Bone marrow (tissue), 2 donors: ENCODE results near the gene FCRL3.
"Not testable (repeated sequence)": the region's sequence is repeated elsewhere in the genome, so short reads cannot be mapped to it uniquely, and the experiment has no call there.

Experiments
- DNase-seq, 2 donors: peaks; one replicate each; lab custom pipeline; 2025; lab: John Stamatoyannopoulos, UW

FCRL3 gene

GRCh38 chr1:157700732-157701131 is at the start of gene FCRL3:
Gene FCRL3, minus strand, starts transcription at chr1:157700769. Its CDS starts 280 bp downstream, at chr1:157700489.
- no peak for DNase-seq

GRCh38 chr1:157748262-157748817 is 47.8 kb upstream of the FCRL3 start:
- DNase-seq: no peak

- DNase-seq: no peak
Observed at GRCh38 chr1:157739229-157739901, 38.8 kb upstream of the FCRL3 start.

- not testable (repeated sequence) for DNase-seq
Observed at GRCh38 chr1:157735991-157736390, 35.4 kb upstream of the FCRL3 start.

- DNase-seq: no peak
Observed at GRCh38 chr1:157734321-157734720, 33.8 kb upstream of the FCRL3 start.

- DNase-seq: no peak
Observed at GRCh38 chr1:157732755-157733154, 32.2 kb upstream of the FCRL3 start.

- no peak for DNase-seq
Observed at GRCh38 chr1:157725221-157725577, 24.6 kb upstream of the FCRL3 start.

- no peak for DNase-seq
Observed at GRCh38 chr1:157724537-157725220, 24.1 kb upstream of the FCRL3 start.

GRCh38 chr1:157723157-157723556 is 22.6 kb upstream of the FCRL3 start:
- DNase-seq: no peak

GRCh38 chr1:157721985-157722384 is 21.4 kb upstream of the FCRL3 start:
- DNase-seq: no peak

GRCh38 chr1:157715736-157716135 is 15.2 kb upstream of the FCRL3 start:
- no peak for DNase-seq

GRCh38 chr1:157711802-157712201 is 11.2 kb upstream of the FCRL3 start:
- no peak for DNase-seq

GRCh38 chr1:157704878-157705277 is 4.3 kb upstream of the FCRL3 start:
- no peak for DNase-seq

GRCh38 chr1:157703981-157704380 is 3.4 kb upstream of the FCRL3 start:
- DNase-seq: no peak

GRCh38 chr1:157702308-157702825 is 1.8 kb upstream of the FCRL3 start:
- DNase-seq: no peak

GRCh38 chr1:157700305-157700704 is 264 bp downstream of the FCRL3 start:
- no peak for DNase-seq

- no peak for DNase-seq
Observed at GRCh38 chr1:157697781-157698569, 2.6 kb downstream of the FCRL3 start.

GRCh38 chr1:157696966-157697628 is 3.5 kb downstream of the FCRL3 start:
- no peak for DNase-seq

GRCh38 chr1:157695417-157695816 is 5.2 kb downstream of the FCRL3 start:
- DNase-seq: no peak

- DNase-seq: no peak
Observed at GRCh38 chr1:157691285-157691920, 9.2 kb downstream of the FCRL3 start.

- DNase-seq: no peak
Observed at GRCh38 chr1:157682710-157683437, 17.7 kb downstream of the FCRL3 start.
